Effector memory CD8-positive, alpha-beta T cell (primary cell): ENCODE data around the gene ZDHHC11B.
"Not testable (repeated sequence)": the region's sequence is repeated elsewhere in the genome, so short reads cannot be mapped to it uniquely, and the experiment has no call there.

Experiments
- ATAC-seq: fragments of 150-1000 bp; cut with Tn5 transposase; replicated peaks from 2 replicates; pipeline ENCODE4 v1.10.0; 2021; ENCODE audit warnings: mild to moderate bottlenecking, moderate library complexity
- DNase-seq, 3 experiments: peaks; one replicate each; pipeline ENCODE4 v3.0.0; 2021
- H3K27ac Mint-ChIP-seq, 2 donors: one replicate each; pipeline ENCODE4 v1.8.0; 2022; ENCODE audit warnings: mild to moderate bottlenecking in 2 of 2, mixed read lengths in 2 of 2, moderate library complexity in 2 of 2
- H3K27me3 Mint-ChIP-seq, 2 donors: one replicate each; pipeline ENCODE4 v1.8.0; 2022; ENCODE audit warnings: mixed read lengths in 2 of 2
- H3K36me3 Mint-ChIP-seq: one replicate; pipeline ENCODE4 v1.8.0; 2022; ENCODE audit warnings: mild to moderate bottlenecking, moderate library complexity, mixed read lengths; ENCODE audit not compliant: insufficient read depth
- H3K4me1 Mint-ChIP-seq, 2 donors: one replicate each; pipeline ENCODE4 v1.8.0; 2022; ENCODE audit warnings: low read depth in 2 of 2, mixed read lengths in 2 of 2
- H3K4me3 Mint-ChIP-seq, 2 donors: one replicate each; pipeline ENCODE4 v1.8.0; 2022; ENCODE audit warnings: mild to moderate bottlenecking in 2 of 2, mixed read lengths in 2 of 2, moderate library complexity in 2 of 2
- H3K9me3 Mint-ChIP-seq, 2 donors: one replicate each; pipeline ENCODE4 v1.8.0; 2022; ENCODE audit warnings: mixed read lengths in 2 of 2

ZDHHC11B gene

GRCh38 chr5:695475-695874 lies 89.1 kb downstream of the ZDHHC11B start:
- H3K9me3 Mint-ChIP-seq, H3K4me1 Mint-ChIP-seq, H3K36me3 Mint-ChIP-seq, DNase-seq, H3K27ac Mint-ChIP-seq, H3K4me3 Mint-ChIP-seq, ATAC-seq, H3K27me3 Mint-ChIP-seq: not testable (repeated sequence)

DNA sequence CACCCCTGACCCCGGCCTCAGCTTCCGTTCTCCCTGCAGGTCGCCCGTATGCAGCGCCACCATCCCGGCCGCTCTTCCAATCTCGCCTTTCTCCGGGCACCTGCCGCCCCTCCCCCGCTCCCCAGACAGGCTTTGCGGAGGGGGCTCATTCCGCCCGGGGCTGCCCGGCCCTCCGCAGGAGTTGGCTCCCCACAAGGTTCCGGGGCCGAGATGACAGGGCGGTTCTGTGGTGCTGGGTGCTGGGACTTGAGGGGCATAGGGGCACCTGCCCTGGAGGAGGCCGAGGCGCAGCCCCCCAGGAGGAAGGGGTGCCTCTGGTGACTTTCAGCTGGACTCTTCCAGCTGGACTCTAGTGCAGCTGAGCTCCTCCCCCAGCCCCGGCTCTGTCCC lies 90.5 kb downstream of the ZDHHC11B start:
- DNase-seq, H3K36me3 Mint-ChIP-seq, H3K9me3 Mint-ChIP-seq, H3K27me3 Mint-ChIP-seq, H3K4me1 Mint-ChIP-seq, H3K4me3 Mint-ChIP-seq, ATAC-seq, H3K27ac Mint-ChIP-seq: not testable (repeated sequence)

GRCh38 chr5:693271-694041 lies 91.1 kb downstream of the ZDHHC11B start, which contains the start of gene TPPP:
Gene TPPP (minus strand): TSS chr5:693352. CDS start chr5:678060, 15,292 bp downstream.
- not testable (repeated sequence) for H3K9me3 Mint-ChIP-seq, H3K36me3 Mint-ChIP-seq, H3K27me3 Mint-ChIP-seq, H3K4me1 Mint-ChIP-seq
- DNase-seq (peak; percentile 71 to 82 (median 78)), ATAC-seq (peak; percentile 84)
- Mint-ChIP-seq H3K27ac (peak within 1 kb of the TSS in 1 of 2 donors; percentile 74), H3K4me3 (peak within 1 kb of the TSS; percentile 71 to 74)

GRCh38 chr5:692529-693041 lies 91.9 kb downstream of the ZDHHC11B start:
- ATAC-seq: peak; percentile 44
- H3K36me3 Mint-ChIP-seq, H3K27me3 Mint-ChIP-seq, H3K4me1 Mint-ChIP-seq, H3K9me3 Mint-ChIP-seq: not testable (repeated sequence)
- DNase-seq: peak in 1 of 3 experiments; percentile 38
- H3K27ac Mint-ChIP-seq: peak overlapping the region in 1 of 2 donors; percentile 74
- H3K4me3 Mint-ChIP-seq: peak overlapping the region; percentile 71 to 74

DNA sequence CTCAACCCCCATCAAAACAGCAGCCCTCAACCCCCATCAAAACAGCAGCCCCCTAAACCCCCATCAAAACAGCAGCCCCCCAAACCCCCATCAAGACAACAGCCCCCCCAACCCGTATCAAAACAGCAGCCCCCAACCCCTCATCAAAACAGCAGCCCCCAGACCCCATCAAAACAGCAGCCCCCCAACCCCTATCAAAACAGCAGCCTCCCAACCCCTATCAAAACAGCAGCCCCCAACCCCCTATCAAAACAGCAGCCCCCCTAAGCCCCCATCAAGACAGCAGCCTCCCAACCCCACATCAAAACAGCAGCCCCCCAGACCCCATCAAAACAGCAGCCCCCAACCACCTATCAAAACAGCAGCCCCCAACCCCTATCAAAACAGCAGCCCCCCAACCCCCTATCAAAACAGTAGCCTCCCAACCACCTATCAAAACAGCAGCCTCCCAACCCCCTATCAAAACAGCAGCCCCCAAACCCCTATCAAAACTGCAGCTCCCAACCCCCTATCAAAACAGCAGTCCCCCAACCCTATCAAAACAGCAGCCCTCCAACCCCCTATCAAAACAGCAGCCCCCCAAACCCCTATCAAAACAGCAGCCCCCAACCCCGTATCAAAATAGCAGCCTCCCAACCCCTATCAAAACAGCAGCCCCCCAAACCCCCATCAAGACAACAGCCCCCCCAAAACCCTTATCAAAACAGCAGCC lies 92.6 kb downstream of the ZDHHC11B start:
- ATAC-seq: no peak
- Mint-ChIP-seq H3K4me1 (no peaks in the 10 kb centered on the region), H3K9me3 (peaks cover 0 to 5% of the 10 kb centered on the region in 2 donors), H3K27me3 (peaks cover 0 to 6% of the 10 kb centered on the region in 2 donors), H3K4me3 (peak overlapping the region; percentile 71 to 74), H3K27ac (peak overlapping the region in 1 of 2 donors; percentile 74), H3K36me3 (peaks cover 7% of the 10 kb centered on the region)
- no peak for DNase-seq

- H3K27me3 Mint-ChIP-seq: not testable (repeated sequence)
Observed at GRCh38 chr5:691049-691448, 93.5 kb downstream of the ZDHHC11B start.

GRCh38 chr5:690293-690692 lies 94.2 kb downstream of the ZDHHC11B start:
- H3K4me3 Mint-ChIP-seq, ATAC-seq: not testable (repeated sequence)
- peaks cover 16% of the 10 kb centered on the region for H3K36me3 Mint-ChIP-seq

More at GRCh38 chr5:691049-691448, 93.5 kb downstream of the ZDHHC11B start:
- not testable (repeated sequence) for H3K4me1 Mint-ChIP-seq, DNase-seq, ATAC-seq, H3K4me3 Mint-ChIP-seq, H3K27ac Mint-ChIP-seq, H3K36me3 Mint-ChIP-seq, H3K9me3 Mint-ChIP-seq

DNA sequence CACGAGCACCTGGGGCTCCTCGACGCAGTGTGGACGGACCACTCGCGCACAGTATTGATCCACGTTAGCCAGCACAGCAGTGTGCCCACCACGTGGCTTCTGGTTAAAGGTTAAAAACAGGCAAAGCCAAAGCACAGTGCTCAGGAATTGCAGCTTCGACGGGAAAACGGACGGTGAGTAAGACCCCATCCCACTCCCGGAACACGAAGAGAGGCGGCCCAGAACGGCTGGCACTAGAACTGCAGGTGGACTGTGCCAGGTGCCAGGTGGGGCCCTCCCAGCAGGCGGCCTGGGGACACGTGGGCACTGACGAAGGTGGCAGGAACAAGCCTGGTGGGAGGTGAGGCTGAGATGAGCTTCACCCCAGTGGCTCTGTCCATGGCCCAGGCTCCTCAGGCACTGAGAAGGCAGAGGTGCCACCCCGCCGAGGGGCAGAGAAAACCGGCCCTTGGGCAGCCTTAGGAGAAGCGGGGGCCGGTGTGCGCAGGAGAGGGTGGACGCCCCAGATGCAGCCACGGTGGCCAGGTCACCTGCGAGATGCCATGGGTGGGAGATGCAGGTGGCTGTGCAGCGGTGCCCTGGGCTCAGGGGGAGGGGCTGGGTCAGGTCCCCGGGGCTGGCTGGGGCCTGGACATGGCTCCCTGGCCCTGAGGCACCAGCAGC lies 96.0 kb downstream of the ZDHHC11B start:
- H3K4me3 Mint-ChIP-seq, H3K27ac Mint-ChIP-seq, H3K4me1 Mint-ChIP-seq, DNase-seq, H3K27me3 Mint-ChIP-seq, ATAC-seq, H3K9me3 Mint-ChIP-seq: not testable (repeated sequence)
- H3K36me3 Mint-ChIP-seq: peaks cover 30% of the 10 kb centered on the region

More at GRCh38 chr5:690293-690692, 94.2 kb downstream of the ZDHHC11B start:
- H3K4me1 Mint-ChIP-seq, H3K9me3 Mint-ChIP-seq, H3K27ac Mint-ChIP-seq, DNase-seq, H3K27me3 Mint-ChIP-seq: not testable (repeated sequence)

DNA sequence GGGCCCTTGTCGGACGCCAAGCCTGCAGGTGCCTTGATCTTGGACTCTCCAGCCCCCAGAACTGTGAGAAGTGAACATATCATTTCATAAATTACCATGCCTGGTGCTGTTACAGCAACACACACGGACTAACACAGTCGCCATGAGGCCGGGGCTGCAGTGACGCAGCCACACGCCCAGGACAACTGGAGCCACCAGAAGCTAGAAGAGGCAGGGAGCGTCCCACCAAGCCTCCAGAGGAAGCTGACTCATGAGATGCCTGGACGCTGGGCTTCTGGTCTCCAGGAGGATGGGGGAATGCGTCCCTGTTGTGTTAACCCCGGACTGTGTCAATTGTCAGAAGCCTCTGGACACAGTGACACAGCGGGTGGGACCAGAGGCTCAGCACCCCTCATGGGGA lies 97.6 kb downstream of the ZDHHC11B start:
- ATAC-seq, DNase-seq: not testable (repeated sequence)
- peaks cover 24% of the 10 kb centered on the region for H3K36me3 Mint-ChIP-seq

DNA sequence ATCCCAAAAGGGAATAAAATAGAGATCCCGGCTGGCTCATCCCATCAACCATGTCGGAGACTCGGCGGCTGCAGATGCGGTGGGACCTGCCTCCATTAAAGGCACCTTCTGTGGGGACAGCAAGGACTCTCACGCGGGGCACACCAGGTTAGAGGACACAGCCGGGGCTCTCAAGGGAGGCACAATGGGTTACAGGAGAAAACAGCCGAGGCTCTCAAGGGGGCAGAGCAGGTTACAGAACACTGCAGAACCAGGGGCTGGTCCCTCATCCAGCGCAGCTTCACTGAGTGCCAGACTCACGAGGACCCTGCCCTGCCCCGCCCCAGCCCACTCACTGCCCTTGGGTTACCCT lies 98.4 kb downstream of the ZDHHC11B start:
- H3K4me1 Mint-ChIP-seq, H3K27me3 Mint-ChIP-seq, H3K9me3 Mint-ChIP-seq, H3K4me3 Mint-ChIP-seq, DNase-seq, ATAC-seq: not testable (repeated sequence)
- H3K36me3 Mint-ChIP-seq: peaks cover 26% of the 10 kb centered on the region
- H3K27ac Mint-ChIP-seq: peak overlapping the region in 1 of 2 donors; percentile 23

More for the DNA sequence above, 97.6 kb downstream of the ZDHHC11B start:
- not testable (repeated sequence) for H3K9me3 Mint-ChIP-seq, H3K27me3 Mint-ChIP-seq, H3K4me1 Mint-ChIP-seq, H3K4me3 Mint-ChIP-seq, H3K27ac Mint-ChIP-seq

- H3K4me1 Mint-ChIP-seq: no peaks in the 10 kb centered on the region
- no peak for ATAC-seq
Observed at GRCh38 chr5:685262-686171, 99.0 kb downstream of the ZDHHC11B start.

GRCh38 chr5:684751-685216 lies 99.7 kb downstream of the ZDHHC11B start:
- no peak for DNase-seq
- H3K4me1 Mint-ChIP-seq: no peaks in the 10 kb centered on the region
- H3K36me3 Mint-ChIP-seq: peaks cover 33% of the 10 kb centered on the region
- H3K9me3 Mint-ChIP-seq: no peaks in the 10 kb centered on the region
- H3K27ac Mint-ChIP-seq: peak overlapping the region in 1 of 2 donors; percentile 70
- H3K27me3 Mint-ChIP-seq: no peaks in the 10 kb centered on the region
- ATAC-seq: no peak
- no peak overlapping the region for H3K4me3 Mint-ChIP-seq

More at GRCh38 chr5:685262-686171, 99.0 kb downstream of the ZDHHC11B start:
- Mint-ChIP-seq H3K27ac (peak overlapping the region in 1 of 2 donors; percentile 23), H3K36me3 (peaks cover 33% of the 10 kb centered on the region), H3K27me3 (no peaks in the 10 kb centered on the region), H3K4me3 (no peak overlapping the region), H3K9me3 (no peaks in the 10 kb centered on the region)
- no peak for DNase-seq
